ENCODE data around the gene MYBPC3.

Gene MYBPC3

GRCh38 chr11:47314992-47315391, 37.5 kb downstream of the MYBPC3 start:
- no peak for DNase-seq

- no peak for DNase-seq
These were observed 44.3 kb downstream of the MYBPC3 start for GRCh38 chr11:47308050-47308823.

- DNase-seq: no peak
These were observed 46.0 kb downstream of the MYBPC3 start for GRCh38 chr11:47306484-47306844.

GRCh38 chr11:47305734-47306483, 46.6 kb downstream of the MYBPC3 start:
- no peak for DNase-seq

- DNase-seq: no peak
These were observed 49.6 kb downstream of the MYBPC3 start for GRCh38 chr11:47302853-47303252.

- DNase-seq: no peak
These were observed 53.4 kb downstream of the MYBPC3 start for GRCh38 chr11:47299078-47299477.

- DNase-seq: no peak
These were observed 56.5 kb downstream of the MYBPC3 start for GRCh38 chr11:47296045-47296444.

GRCh38 chr11:47295385-47295784, 57.1 kb downstream of the MYBPC3 start:
- no peak for DNase-seq

- DNase-seq: no peak
These were observed 62.6 kb downstream of the MYBPC3 start for GRCh38 chr11:47289856-47290255.

- DNase-seq: no peak
These were observed 64.4 kb downstream of the MYBPC3 start for GRCh38 chr11:47288066-47288465.

- DNase-seq: no peak
These were observed 66.3 kb downstream of the MYBPC3 start for GRCh38 chr11:47285969-47286770.

GRCh38 chr11:47284151-47284550, 68.4 kb downstream of the MYBPC3 start:
- DNase-seq: no peak

- no peak for DNase-seq
These were observed 70.0 kb downstream of the MYBPC3 start for GRCh38 chr11:47282462-47282861.
